NCI-H748 (cell line): ENCODE results near the gene UBE2O.

ENCODE experiments used
- DNase-seq: peaks from one replicate; lab custom pipeline; 2025; ENCODE audit not compliant: unreplicated experiment; lab: John Stamatoyannopoulos, UW

The UBE2O gene

GRCh38 chr17:76417499-76418143, 35.3 kb downstream of the UBE2O start:
- no peak for DNase-seq

- no peak for DNase-seq
These were observed 36.1 kb downstream of the UBE2O start for GRCh38 chr17:76416899-76417298.

- DNase-seq, result no peak
These were observed 36.5 kb downstream of the UBE2O start for GRCh38 chr17:76416457-76416856.

DNA sequence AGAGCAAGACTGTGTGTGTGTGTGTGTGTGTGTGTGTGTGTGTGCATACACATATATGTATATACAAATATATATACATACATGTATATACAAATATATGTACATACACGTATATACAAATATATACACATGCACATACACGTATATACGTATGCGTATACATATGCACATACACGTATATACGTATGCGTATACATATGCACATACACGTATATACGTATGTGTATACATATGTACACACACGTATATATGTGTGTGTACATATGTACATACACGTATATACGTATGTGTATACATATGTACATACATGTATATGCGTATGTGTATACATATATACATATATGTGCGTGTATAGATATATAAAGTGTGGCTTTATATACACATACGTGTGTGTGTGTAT, 37.2 kb downstream of the UBE2O start:
- no peak for DNase-seq

DNA sequence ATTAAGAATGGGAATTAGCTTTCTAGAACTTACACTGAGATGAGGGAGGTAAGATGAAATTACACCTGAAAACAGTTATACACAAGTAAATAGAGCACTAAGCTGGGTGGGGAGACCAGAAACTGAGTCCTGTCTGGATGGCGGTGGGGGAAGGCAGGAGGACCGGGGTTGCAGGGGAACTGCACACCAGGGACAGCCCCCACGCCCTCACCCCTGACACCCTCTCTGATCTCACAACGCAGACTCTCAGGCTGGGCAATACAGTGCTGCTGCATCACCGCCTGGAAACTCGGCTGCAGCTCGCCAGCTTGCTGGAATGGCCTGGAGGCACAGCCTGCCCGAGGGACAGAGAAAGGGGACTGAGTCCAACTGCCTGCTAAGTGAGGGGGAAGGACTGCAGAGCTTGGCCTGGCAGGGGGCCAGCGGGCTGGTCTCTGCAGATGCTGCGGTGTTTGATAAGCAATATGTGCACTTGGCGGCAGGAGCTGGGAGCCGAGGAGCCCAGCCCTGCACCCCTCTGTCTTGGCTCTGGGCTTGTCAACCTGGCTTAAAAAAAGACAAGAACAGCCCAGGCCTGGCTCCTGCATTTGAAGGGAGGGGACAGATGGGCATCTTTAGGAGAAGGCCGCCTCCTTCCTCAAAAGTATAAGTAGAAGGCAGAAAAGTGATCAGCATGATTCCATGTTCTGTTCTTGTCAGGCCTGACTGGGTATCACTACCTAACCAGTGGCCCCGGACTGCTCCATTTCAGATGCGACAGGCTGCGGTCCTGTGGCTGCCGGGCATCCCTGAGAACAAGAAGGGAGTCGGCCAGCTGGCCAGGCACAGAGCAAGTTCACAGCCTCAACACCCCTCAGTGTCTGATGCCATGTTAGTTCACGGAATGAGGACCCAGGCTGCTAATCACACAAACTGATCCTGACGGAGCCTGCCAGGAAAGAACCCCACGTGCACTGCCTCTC, 38.3 kb downstream of the UBE2O start:
- no peak for DNase-seq

DNA sequence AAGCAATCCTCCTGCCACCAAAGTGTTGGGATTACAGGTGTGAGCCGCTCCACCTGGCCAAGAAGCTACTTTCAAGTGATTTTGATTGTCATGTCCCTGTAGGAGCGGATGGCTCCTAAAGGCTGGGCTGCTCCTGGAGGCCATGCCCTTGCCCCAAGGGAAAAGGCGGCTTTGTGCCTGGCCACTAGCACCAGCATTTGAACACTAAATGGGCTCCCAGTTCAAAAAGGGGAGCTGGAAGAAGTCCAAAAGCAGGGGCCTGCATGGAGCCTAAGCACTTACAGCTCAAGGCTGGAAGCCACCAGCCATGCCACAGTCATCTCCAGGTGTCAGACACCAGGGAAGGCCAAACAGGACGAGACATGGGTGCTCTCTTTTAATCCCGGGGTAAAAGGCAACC, 41.7 kb downstream of the UBE2O start:
- DNase-seq, result no peak

DNA sequence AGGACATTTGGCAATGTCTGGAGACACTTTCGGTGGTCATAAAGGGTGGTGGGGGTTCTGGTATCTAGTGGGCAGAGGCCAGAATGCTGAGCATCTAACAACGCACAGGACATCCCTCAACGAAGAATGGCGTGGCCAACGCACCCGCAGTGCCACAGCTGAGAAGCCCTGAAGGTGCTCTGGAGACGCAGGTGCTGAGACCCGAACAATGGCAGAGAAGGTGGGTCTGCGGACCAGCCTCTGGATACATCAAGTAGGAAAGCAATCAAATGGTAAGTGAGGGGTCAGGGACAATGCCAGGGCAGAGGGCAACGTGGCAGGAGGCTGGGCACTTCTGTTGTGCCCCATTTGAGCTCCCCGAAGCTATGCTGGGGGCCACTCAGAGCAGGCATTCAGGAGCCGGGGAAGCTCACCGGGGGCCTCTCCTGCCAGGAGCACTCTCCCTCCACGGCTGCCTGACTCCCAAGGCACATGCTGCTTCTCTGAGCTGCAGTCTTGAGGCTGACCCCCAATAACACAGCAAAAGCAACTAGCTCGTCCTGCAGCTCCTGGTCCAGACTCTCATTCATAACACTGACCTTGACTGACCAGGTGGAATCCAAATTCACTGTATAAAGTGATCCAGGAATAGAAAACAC, 42.5 kb downstream of the UBE2O start:
- no peak for DNase-seq

DNA sequence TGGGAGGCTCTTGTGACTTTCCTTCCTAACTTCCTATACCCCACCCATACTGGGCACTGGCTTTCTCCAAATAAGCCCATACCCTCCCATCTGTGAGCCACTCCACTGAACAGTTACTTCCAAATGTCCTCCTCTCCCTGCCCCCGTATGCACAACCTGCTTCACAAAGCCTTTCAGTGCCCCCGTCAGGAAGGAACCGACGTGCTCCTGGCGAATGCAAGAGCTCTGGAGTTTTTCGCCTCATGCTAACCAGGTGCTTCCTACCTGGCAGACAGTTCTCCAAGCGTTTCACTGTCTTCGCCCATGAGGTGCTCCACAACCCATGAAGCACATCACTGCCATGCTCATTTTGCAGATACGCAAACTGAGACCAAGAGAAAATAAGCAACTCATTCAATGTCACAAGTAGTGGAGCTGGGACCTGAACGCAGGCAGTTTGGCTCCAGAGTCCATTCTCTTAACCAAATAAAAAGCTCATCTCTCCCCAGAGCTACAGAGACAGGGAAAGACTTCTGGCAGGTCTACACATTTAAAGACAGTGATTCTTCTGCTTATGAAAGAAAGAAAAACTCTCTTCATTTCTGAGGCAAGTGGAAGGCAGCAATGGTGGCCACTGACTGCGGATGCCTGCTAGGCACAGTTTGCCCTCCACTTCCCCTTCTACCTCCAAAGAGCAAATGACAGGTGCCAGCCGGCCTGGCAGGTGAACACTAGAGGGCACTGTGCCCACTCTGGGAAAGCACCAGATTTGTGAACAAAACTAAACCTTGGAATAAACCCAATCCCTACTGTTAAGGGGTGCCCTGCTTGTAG, 44.7 kb downstream of the UBE2O start:
- peak; percentile 42 for DNase-seq

GRCh38 chr17:76407509-76407908, 45.4 kb downstream of the UBE2O start:
- no peak for DNase-seq

- DNase-seq, result peak; percentile 22
These were observed 46.8 kb downstream of the UBE2O start for GRCh38 chr17:76405967-76406647.

DNA sequence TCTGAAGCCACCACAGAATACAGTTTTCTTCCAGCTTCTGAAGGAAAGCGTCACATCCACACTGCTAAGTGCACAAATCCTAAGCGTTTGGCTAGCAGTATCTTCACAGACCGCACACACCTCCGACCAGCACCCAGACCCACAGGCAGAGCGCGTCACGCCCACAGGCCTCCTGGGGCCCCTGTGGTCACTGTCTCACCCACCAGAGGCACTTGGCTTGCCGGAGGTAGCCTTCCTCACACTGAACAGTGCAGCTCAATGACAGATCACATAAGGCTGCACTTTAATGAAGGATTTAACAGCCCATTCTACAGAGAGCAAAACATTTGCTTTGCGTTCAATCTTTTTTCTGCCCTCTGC, 47.4 kb downstream of the UBE2O start:
- no peak for DNase-seq

DNA sequence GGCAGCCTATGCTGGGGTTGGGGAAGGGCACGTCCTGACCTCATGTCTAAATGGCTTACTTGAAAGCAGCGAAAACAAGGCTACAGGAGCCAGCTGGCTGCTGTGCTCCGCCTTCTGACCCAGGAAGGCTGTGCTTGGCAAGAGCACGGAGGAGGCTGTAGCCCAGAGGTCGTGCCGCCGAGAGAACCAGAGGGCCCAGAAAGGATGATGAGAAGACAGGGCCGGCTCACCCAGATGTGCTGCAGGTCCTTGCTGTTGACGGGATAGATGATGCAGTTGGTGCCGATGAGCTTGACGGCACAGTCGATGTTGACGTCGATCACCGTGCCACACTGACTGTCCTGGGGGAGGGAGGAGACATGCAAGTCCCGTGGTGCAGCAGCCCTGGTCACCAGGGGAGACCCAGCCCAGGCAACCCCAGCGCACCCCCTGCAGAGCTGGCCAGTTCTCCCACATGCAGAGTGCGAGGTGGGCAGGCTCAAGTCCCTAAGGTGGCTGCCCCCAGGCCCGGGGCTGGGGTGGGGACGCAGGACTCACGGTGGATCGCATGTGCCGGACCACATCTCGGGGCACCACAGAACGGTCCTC, 47.9 kb downstream of the UBE2O start:
- DNase-seq, result no peak

DNA sequence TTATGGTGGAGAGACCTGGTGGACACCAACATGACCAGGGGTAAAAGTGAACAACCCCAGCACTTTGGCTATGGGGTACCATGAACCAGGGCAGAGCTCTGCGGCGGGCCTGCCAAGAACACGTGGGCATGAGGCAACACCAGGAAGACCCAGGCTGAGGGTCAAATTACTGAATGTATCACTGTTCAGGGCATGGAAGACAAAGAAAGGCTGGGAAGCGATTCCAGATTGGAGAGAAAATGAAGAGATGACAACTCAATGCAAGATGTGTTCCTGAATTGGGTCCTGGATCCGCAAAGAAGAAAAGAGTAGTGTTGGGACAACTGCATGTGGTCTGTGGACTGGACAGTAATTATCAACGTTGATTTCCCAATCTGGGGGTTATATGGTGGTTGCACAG, 48.7 kb downstream of the UBE2O start:
- DNase-seq, result no peak

DNA sequence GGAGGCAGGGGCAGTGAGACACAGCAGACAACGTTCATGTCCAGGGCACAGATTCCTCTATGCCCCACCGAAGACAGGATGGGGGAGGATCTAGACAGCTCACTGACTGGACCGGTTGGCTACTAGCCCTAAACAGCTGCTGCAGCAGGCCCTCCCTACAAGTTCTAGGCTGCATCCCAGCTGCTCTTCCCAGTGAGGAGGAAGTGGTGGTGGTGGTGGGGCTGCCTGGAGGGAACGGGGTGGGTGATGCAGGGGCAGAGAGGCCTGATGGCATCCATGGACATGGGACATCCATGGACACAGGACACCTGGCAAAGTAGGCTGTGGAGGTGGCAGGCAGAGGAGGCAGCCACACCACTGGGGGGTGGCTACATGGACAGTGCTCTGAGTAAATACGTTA, 50.2 kb downstream of the UBE2O start:
- no peak for DNase-seq

DNA sequence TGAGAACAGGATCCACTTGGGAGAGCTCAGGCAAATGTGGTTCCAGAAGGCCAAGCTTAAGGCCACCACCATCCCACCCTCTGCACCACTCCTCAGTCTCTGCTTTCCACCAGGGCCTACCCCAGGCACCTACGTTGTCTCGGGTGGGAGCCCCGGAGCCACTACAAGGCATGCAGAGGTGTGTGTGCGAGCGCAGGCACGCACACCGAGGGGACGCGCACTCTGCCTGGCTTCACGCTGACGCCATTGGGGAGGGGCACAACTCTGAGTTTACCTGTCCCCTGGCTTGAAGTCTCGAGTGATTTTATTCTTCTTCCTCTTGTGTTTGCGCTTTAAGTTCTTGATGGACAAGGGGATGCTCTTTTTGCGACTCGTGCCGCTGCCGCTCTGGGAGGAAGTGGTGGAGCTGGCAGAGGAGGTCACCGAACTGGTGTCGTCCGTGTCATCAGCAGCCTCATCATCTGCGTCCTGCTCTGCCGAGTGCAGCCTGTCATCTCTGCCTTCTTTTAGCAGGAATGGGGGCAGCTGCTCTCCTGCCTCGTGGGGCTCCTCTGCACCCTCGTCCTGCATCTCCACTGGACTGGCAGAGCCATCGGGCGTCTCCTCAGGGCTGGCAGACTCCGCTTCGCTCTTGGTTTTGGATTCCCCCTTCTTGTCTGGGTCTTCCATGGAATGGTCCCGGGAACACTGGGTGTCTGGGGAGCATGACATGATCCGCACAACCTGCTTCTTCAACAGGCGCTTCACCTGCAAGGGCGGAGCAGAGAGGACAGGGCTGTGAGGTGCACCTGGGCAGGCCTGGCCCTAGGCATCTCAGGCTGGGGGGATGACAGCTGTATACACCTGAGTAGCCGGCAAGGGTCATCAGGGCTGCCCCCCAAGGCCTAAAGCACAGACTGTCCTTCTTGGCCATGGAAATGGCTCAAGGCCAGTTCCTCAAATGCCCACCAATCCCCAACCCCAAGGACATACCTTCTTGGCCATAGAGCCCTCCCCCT, 53.5 kb downstream of the UBE2O start:
- no peak for DNase-seq

- no peak for DNase-seq
These were observed 54.3 kb downstream of the UBE2O start for GRCh38 chr17:76398523-76399174.

DNA sequence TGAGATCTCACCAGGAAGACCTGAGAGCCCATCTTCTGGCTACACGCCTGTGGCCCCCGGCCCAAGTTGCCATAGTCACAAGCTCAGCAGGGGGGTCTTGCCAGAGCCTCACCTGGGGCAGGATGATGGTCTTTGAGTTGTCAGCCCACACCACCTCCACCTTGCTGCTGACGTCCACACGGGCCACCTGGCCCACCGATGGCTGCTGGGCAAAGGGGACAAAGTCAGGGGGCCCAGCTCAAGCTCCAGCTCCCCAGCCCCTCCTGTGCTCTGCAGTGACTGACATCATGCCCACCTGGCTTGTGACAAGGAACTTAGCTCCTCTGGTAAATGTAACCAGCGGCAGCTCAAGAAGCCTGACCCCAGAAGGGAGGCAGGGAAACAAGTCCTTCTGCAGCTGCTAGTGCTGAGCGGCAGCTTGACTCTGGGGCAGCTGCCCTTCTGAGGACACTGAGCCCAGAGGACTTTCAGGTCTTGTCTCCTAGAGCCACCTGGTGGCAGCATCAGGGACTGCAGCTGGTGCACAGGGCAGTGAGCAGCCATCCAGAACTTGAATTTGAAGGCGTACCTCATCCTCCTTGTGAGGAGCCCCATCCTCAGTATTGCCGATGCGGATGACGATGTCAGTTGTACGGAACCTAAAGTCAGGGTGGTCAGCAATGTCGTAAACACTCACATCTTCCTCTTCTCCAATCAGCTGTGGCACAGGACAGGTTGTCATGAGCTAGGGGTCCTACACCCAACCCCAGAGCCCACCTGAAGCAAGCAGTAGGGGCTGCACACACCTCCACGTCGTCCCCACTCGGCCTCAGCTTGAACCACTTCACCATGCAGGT, 55.0 kb downstream of the UBE2O start:
- DNase-seq, result peak; percentile 65

DNA sequence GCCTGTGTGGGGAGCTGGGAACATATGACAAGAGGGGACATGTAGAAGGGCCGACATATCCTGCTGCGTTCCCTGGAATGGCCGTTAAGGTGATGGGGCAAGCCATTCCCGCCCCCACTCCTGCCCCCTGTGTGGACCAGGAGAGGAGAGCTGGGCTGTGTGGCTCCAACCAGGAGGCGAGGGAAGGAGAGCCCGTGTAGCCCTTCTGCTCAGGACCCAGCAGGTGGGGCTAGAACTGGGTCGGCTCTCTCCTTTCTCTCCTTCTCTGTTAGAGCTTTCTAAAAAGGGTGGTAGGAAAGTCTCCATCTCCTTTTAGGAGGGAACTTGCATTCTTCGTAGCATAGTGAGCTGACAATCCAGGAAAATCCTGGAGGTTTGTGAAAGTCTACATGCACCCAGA, 55.8 kb downstream of the UBE2O start:
- no peak for DNase-seq
